HG03066 (cell line): ENCODE data around the gene TNFSF11.

ENCODE experiments used
- ATAC-seq: cut with Tn5 transposase; IDR thresholded peaks from one replicate; pipeline ENCODE4 v1.9.1; 2021; ENCODE audit warnings: low read depth; ENCODE audit not compliant: unreplicated experiment

The TNFSF11 gene

GRCh38 chr13:42607546-42607945 is 33.6 kb downstream of the TNFSF11 start:
- ATAC-seq, result no peak

- ATAC-seq, result no peak
These were observed 36.7 kb downstream of the TNFSF11 start for GRCh38 chr13:42610649-42611048.

- ATAC-seq, result no peak
These were observed 37.3 kb downstream of the TNFSF11 start for GRCh38 chr13:42611086-42611779.

GRCh38 chr13:42612021-42612765 is 38.2 kb downstream of the TNFSF11 start:
- ATAC-seq, result no peak

GRCh38 chr13:42614436-42615035 is 40.6 kb downstream of the TNFSF11 start:
- no peak for ATAC-seq

- ATAC-seq, result no peak
These were observed 41.7 kb downstream of the TNFSF11 start for GRCh38 chr13:42615691-42616090.

GRCh38 chr13:42617221-42617620 is 43.3 kb downstream of the TNFSF11 start:
- no peak for ATAC-seq

- no peak for ATAC-seq
These were observed 50.0 kb downstream of the TNFSF11 start for GRCh38 chr13:42623916-42624315.

GRCh38 chr13:42625611-42626010 is 51.7 kb downstream of the TNFSF11 start:
- no peak for ATAC-seq

GRCh38 chr13:42626176-42626860 is 52.4 kb downstream of the TNFSF11 start:
- no peak for ATAC-seq

- no peak for ATAC-seq
These were observed 54.7 kb downstream of the TNFSF11 start for GRCh38 chr13:42628666-42629065.

- ATAC-seq, result no peak
These were observed 57.2 kb downstream of the TNFSF11 start for GRCh38 chr13:42631181-42631580.

GRCh38 chr13:42633495-42633894 is 59.5 kb downstream of the TNFSF11 start:
- no peak for ATAC-seq

- no peak for ATAC-seq
These were observed 64.1 kb downstream of the TNFSF11 start for GRCh38 chr13:42638101-42638500.

GRCh38 chr13:42638886-42639285 is 64.9 kb downstream of the TNFSF11 start:
- no peak for ATAC-seq

GRCh38 chr13:42643076-42643475 is 69.1 kb downstream of the TNFSF11 start:
- no peak for ATAC-seq

- no peak for ATAC-seq
These were observed 70.9 kb downstream of the TNFSF11 start for GRCh38 chr13:42644841-42645240.

GRCh38 chr13:42645717-42646116 is 71.8 kb downstream of the TNFSF11 start:
- ATAC-seq, result no peak

GRCh38 chr13:42649141-42649540 is 75.2 kb downstream of the TNFSF11 start:
- no peak for ATAC-seq

GRCh38 chr13:42649831-42650230 is 75.9 kb downstream of the TNFSF11 start:
- no peak for ATAC-seq

GRCh38 chr13:42650506-42650905 is 76.6 kb downstream of the TNFSF11 start:
- no peak for ATAC-seq
